ENCODE data around the gene ITPKC. TPM values are rescaled to one million over a fixed set of nuclear protein-coding genes. Genes with fewer than 3 reads are reported as not detected.

Gene ITPKC
- polyA plus RNA-seq, 1 donor: 28.4 TPM

DNA sequence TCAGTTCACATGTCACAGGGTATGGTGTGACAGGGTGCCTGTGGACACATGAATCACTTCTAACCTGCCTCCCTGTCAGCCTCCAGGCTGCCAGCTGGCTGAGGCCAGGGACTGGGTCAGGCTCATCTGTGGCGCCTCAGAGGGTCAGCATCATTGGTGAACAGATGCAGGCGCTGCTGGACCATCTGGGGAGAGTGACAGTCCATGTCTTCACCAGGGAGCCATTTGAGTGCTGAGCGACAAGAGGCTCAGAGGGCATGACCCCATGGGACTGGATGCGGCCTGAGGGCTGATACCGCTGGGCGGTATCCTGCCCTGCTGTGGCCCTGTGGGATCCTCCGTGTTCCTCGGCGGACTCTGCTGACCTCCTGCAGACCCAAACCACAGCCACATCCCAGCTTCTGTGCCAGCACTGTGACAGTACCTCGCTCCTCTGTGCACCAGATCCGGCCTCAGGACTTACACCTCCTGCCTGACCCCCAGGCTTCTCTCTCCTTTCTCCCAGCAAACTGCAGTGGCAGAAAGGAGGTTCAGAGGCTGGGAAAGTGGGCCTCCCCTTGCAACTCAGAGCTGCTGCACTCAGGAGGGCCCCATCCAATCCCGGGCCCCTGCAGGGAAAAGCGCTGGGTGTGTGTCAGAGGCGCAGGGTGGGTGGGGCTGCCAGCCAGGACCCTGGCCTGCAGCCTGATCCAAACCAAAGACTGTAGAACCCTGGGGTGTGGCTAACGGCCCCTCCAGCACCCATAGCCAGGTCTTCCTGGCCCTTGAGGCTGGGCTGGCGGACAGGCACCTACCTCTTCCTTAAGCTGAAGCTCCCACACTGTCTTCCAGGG, 23.2 kb downstream of the ITPKC start:
- Histone ChIP-seq H3K36me3 (ENCODE audit: control insufficient read depth, insufficient read depth, low read length) (peaks cover 58% of the 10 kb centered on the region), H3K9me3 (ENCODE audit: control insufficient read depth, low read depth, low read length) (no peaks in the 10 kb centered on the region), H3K4me3 (ENCODE audit: low read length) (no peak overlapping the region), H3K27ac (ENCODE audit: low read length) (no peak overlapping the region), H3K27me3 (ENCODE audit: control insufficient read depth, insufficient read depth, low read length) (no peaks in the 10 kb centered on the region), H3K4me1 (ENCODE audit: control insufficient read depth, insufficient read depth, low read length) (peaks cover 9% of the 10 kb centered on the region)
- no CpG with 5 or more reads among the region's 16 CpGs for WGBS (ENCODE audit: insufficient coverage, low lambda C conversion rate)
- DNase-seq: no peak

DNA sequence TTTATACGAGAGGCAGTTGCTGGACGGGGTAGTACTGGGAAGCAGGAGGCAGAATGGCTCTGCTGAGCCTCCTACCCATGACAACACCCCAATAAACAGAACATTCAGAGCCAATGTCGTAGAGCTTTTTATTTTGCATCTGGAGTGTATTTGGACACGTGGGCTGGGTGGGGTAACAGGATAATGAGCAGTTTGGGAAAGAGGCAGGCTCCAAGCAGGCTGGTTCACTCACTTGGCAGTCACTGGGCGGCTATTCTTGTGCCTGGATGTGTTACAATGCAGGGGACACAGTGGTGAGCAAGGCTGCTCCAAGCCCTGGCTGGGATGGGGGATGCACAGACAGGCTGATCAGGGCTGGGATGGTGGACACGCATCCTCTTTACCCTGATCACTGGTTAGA, 23.8 kb downstream of the ITPKC start:
- peaks cover 3% of the 10 kb centered on the region for H3K4me1 ChIP-seq (ENCODE audit: control insufficient read depth, insufficient read depth, low read length)
- H3K4me3 ChIP-seq (ENCODE audit: low read length): no peak overlapping the region
- H3K27me3 ChIP-seq (ENCODE audit: control insufficient read depth, insufficient read depth, low read length): no peaks in the 10 kb centered on the region
- H3K36me3 ChIP-seq (ENCODE audit: control insufficient read depth, insufficient read depth, low read length): peaks cover 52% of the 10 kb centered on the region
- no peaks in the 10 kb centered on the region for H3K9me3 ChIP-seq (ENCODE audit: control insufficient read depth, low read depth, low read length)
- no peak overlapping the region for H3K27ac ChIP-seq (ENCODE audit: low read length)
- no peak for DNase-seq
- 60% methylated on average over 1 of the region's 6 CpGs for WGBS (ENCODE audit: insufficient coverage, low lambda C conversion rate)

GRCh38 chr19:40741527-40742390, 24.8 kb downstream of the ITPKC start:
- Histone ChIP-seq H3K4me1 (ENCODE audit: control insufficient read depth, insufficient read depth, low read length) (no peaks in the 10 kb centered on the region), H3K27ac (ENCODE audit: low read length) (no peak overlapping the region), H3K36me3 (ENCODE audit: control insufficient read depth, insufficient read depth, low read length) (peaks cover 49% of the 10 kb centered on the region), H3K27me3 (ENCODE audit: control insufficient read depth, insufficient read depth, low read length) (no peaks in the 10 kb centered on the region), H3K9me3 (ENCODE audit: control insufficient read depth, low read depth, low read length) (no peaks in the 10 kb centered on the region), H3K4me3 (ENCODE audit: low read length) (no peak overlapping the region)
- DNase-seq: no peak
- WGBS (ENCODE audit: insufficient coverage, low lambda C conversion rate): no CpG with 5 or more reads among the region's 10 CpGs

- no peaks in the 10 kb centered on the region for H3K27me3 ChIP-seq (ENCODE audit: control insufficient read depth, insufficient read depth, low read length)
- H3K27ac ChIP-seq (ENCODE audit: low read length): no peak overlapping the region
- no CpG with 5 or more reads among the region's 17 CpGs for WGBS (ENCODE audit: insufficient coverage, low lambda C conversion rate)
- H3K4me1 ChIP-seq (ENCODE audit: control insufficient read depth, insufficient read depth, low read length): no peaks in the 10 kb centered on the region
- H3K4me3 ChIP-seq (ENCODE audit: low read length): no peak overlapping the region
- no peak for DNase-seq
- H3K9me3 ChIP-seq (ENCODE audit: control insufficient read depth, low read depth, low read length): no peaks in the 10 kb centered on the region
- H3K36me3 ChIP-seq (ENCODE audit: control insufficient read depth, insufficient read depth, low read length): peaks cover 42% of the 10 kb centered on the region
Measured at GRCh38 chr19:40742477-40742876, 25.6 kb downstream of the ITPKC start.

- Histone ChIP-seq H3K4me3 (ENCODE audit: low read length) (no peak overlapping the region), H3K36me3 (ENCODE audit: control insufficient read depth, insufficient read depth, low read length) (peaks cover 39% of the 10 kb centered on the region), H3K4me1 (ENCODE audit: control insufficient read depth, insufficient read depth, low read length) (no peaks in the 10 kb centered on the region), H3K27ac (ENCODE audit: low read length) (no peak overlapping the region), H3K27me3 (ENCODE audit: control insufficient read depth, insufficient read depth, low read length) (no peaks in the 10 kb centered on the region), H3K9me3 (ENCODE audit: control insufficient read depth, low read depth, low read length) (no peaks in the 10 kb centered on the region)
- DNase-seq: no peak
- no CpG with 5 or more reads among the region's 12 CpGs for WGBS (ENCODE audit: insufficient coverage, low lambda C conversion rate)
Measured at GRCh38 chr19:40742886-40743285, 26.0 kb downstream of the ITPKC start.

- H3K4me3 ChIP-seq (ENCODE audit: low read length): no peak overlapping the region
- no peak for DNase-seq
- no peaks in the 10 kb centered on the region for H3K27me3 ChIP-seq (ENCODE audit: control insufficient read depth, insufficient read depth, low read length)
- no CpG with 5 or more reads among the region's 10 CpGs for WGBS (ENCODE audit: insufficient coverage, low lambda C conversion rate)
- H3K36me3 ChIP-seq (ENCODE audit: control insufficient read depth, insufficient read depth, low read length): peaks cover 32% of the 10 kb centered on the region
- no peak overlapping the region for H3K27ac ChIP-seq (ENCODE audit: low read length)
- H3K9me3 ChIP-seq (ENCODE audit: control insufficient read depth, low read depth, low read length): no peaks in the 10 kb centered on the region
- no peaks in the 10 kb centered on the region for H3K4me1 ChIP-seq (ENCODE audit: control insufficient read depth, insufficient read depth, low read length)
Measured at GRCh38 chr19:40743926-40744325, 27.0 kb downstream of the ITPKC start.

DNA sequence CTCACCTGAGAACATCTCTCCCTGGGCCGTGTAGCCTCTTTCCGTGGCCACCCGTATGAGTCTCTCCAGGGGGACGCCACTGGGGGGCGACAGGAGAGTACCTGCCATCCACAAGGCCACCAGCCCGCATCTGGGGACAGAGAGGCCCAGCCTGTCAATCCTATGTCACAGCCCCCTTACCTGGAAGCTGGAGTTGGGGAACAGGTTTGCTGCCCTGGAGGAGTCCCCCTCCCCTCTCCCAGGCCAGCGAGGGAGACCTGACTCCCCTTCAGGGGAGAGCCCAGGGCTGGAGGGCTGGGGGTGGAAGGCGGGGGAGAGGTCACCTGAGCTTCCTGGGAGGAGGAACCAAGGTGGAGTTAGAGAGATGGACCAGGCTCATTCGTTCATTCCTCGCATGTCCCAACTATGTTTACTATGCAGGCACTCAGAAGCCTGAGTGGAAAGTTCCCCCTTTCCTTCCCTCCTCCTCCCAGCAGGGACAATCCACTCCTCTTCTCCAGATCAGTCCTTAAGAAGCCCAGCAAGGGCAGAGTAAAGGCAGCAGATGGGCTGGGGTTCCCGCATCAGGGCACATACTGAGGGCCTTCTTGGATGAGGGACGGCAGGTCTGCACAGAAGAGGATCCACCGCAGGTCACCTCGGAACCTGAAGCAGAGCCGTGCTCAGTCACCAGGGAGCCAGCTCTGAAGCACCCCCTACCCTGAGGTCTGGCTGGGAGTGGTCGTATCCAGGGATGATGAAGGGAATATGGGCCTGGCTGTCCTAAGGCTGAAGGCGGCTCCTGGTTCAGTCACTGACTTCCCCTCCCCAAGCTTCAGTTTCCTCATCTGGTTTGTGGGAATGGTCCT, 27.9 kb downstream of the ITPKC start:
- no CpG with 5 or more reads among the region's 17 CpGs for WGBS (ENCODE audit: insufficient coverage, low lambda C conversion rate)
- no peak for DNase-seq
- peak overlapping the region; percentile 23 for H3K27ac ChIP-seq (ENCODE audit: low read length)

GRCh38 chr19:40745402-40745780, 28.5 kb downstream of the ITPKC start:
- DNase-seq: peak in 1 of 2 donors; percentile 23
- Histone ChIP-seq H3K27me3 (ENCODE audit: control insufficient read depth, insufficient read depth, low read length) (no peaks in the 10 kb centered on the region), H3K4me3 (ENCODE audit: low read length) (no peak overlapping the region), H3K4me1 (ENCODE audit: control insufficient read depth, insufficient read depth, low read length) (peaks cover 8% of the 10 kb centered on the region), H3K9me3 (ENCODE audit: control insufficient read depth, low read depth, low read length) (no peaks in the 10 kb centered on the region), H3K36me3 (ENCODE audit: control insufficient read depth, insufficient read depth, low read length) (peaks cover 18% of the 10 kb centered on the region), H3K27ac (ENCODE audit: low read length) (peak overlapping the region; percentile 23)
- WGBS (ENCODE audit: insufficient coverage, low lambda C conversion rate): no CpG with 5 or more reads among the region's 7 CpGs

More for the DNA sequence above, 27.9 kb downstream of the ITPKC start:
- Histone ChIP-seq H3K27me3 (ENCODE audit: control insufficient read depth, insufficient read depth, low read length) (no peaks in the 10 kb centered on the region), H3K4me1 (ENCODE audit: control insufficient read depth, insufficient read depth, low read length) (peaks cover 6% of the 10 kb centered on the region), H3K4me3 (ENCODE audit: low read length) (no peak overlapping the region), H3K36me3 (ENCODE audit: control insufficient read depth, insufficient read depth, low read length) (peaks cover 24% of the 10 kb centered on the region), H3K9me3 (ENCODE audit: control insufficient read depth, low read depth, low read length) (no peaks in the 10 kb centered on the region)

DNA sequence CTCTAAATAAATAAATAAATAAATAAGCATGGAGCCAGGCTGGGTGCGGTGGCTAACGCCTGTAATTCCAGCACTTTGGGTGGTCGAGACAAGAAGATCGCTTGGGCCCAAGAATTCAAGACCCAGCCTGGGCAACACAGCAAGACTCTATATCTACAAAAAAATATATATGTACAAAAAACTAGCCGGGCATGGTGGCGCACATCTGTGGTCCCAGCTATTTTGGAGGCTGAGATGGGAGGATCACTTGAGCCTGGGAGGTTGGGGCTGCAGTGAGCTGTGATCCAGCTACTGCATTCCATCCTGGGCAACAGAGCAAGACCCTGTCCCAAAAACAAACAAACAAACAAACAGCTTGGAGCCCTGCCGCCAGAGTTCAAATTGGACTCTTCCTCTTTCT, 30.6 kb downstream of the ITPKC start:
- no peak for DNase-seq
- no peak overlapping the region for H3K27ac ChIP-seq (ENCODE audit: low read length)
- H3K27me3 ChIP-seq (ENCODE audit: control insufficient read depth, insufficient read depth, low read length): no peaks in the 10 kb centered on the region
- no CpG with 5 or more reads among the region's 7 CpGs for WGBS (ENCODE audit: insufficient coverage, low lambda C conversion rate)
- peaks cover 7% of the 10 kb centered on the region for H3K36me3 ChIP-seq (ENCODE audit: control insufficient read depth, insufficient read depth, low read length)
- H3K4me3 ChIP-seq (ENCODE audit: low read length): no peak overlapping the region
- H3K9me3 ChIP-seq (ENCODE audit: control insufficient read depth, low read depth, low read length): no peaks in the 10 kb centered on the region
- peaks cover 8% of the 10 kb centered on the region for H3K4me1 ChIP-seq (ENCODE audit: control insufficient read depth, insufficient read depth, low read length)
